Measurements from ENCODE around the gene SLC38A11. TPM values are rescaled to one million over a fixed set of nuclear protein-coding genes. Genes with fewer than 3 reads are reported as not detected.

The SLC38A11 gene
- total and polyA plus RNA-seq, 10 of the 15 experiments (the other 5 are each of a cell fraction or from before 2014, with no cell fraction given) = not detected

DNA sequence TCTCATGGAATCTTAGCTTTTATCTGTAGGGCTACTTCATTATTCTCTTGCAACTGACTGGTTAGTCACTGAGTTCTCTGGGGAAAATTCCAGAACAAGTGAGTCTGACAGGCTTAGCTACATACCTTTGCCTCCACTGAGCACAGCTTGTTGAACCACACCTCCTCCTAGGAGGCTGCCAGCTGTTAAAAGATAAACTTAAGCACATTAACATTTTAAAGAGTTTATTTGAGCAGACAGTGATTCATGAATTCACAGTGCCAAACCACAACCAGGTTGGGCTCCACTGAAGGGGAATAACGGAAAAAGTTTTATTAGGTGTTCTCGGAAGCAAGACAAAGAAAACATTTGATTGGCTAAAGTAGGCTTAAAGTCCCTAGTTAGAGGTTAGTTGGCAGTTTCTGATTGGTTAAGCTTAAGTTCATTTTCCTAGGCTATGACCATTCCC, 12.5 kb upstream of the SLC38A11 start:
- H4K20me1 ChIP-seq (ENCODE audit: control insufficient read depth, insufficient read depth) = no peaks in the 10 kb centered on the region
- H3K4me1 ChIP-seq (ENCODE audit: control insufficient read depth, insufficient read depth, low read length) = no peaks in the 10 kb centered on the region
- H3K79me2 ChIP-seq (ENCODE audit: control insufficient read depth, insufficient read depth, low read length) = no peaks in the 10 kb centered on the region
- H3K27ac ChIP-seq (ENCODE audit: control insufficient read depth, insufficient read depth) = no peak overlapping the region
- H3K4me3 ChIP-seq = no peak overlapping the region
- ChIA-PET CTCF (no interaction called here), SMC1A (ENCODE audit: uncharacterized antibody, unreplicated experiment) (interaction anchor here (1.2 kb wide), 1 partner anchor 15 kb away, joined by 3 read pairs; no protein-coding TSS in a partner anchor), POLR2A (no interaction called here), RAD21 (ENCODE audit: unreplicated experiment) (no interaction called here)
- TF ChIP-seq ZNF24 (IDR thresholded peaks at IDR 0.05) = no peak
- TF ChIP-seq, protein P1, sequence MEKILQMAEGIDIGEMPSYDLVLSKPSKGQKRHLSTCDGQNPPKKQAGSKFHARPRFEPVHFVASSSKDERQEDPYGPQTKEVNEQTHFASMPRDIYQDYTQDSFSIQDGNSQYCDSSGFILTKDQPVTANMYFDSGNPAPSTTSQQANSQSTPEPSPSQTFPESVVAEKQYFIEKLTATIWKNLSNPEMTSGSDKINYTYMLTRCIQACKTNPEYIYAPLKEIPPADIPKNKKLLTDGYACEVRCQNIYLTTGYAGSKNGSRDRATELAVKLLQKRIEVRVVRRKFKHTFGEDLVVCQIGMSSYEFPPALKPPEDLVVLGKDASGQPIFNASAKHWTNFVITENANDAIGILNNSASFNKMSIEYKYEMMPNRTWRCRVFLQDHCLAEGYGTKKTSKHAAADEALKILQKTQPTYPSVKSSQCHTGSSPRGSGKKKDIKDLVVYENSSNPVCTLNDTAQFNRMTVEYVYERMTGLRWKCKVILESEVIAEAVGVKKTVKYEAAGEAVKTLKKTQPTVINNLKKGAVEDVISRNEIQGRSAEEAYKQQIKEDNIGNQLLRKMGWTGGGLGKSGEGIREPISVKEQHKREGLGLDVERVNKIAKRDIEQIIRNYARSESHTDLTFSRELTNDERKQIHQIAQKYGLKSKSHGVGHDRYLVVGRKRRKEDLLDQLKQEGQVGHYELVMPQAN (conservative IDR thresholded peaks at IDR 0.05) = no peak
- TF ChIP-seq, protein P2, sequence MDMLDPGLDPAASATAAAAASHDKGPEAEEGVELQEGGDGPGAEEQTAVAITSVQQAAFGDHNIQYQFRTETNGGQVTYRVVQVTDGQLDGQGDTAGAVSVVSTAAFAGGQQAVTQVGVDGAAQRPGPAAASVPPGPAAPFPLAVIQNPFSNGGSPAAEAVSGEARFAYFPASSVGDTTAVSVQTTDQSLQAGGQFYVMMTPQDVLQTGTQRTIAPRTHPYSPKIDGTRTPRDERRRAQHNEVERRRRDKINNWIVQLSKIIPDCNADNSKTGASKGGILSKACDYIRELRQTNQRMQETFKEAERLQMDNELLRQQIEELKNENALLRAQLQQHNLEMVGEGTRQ (IDR thresholded peaks at IDR 0.05; ENCODE audit: borderline replicate concordance, low read depth, low read length) = no peak
- in situ Hi-C loops (cut with MboI) (no loop called here), intact Hi-C loops (cut with micrococcal nuclease; ENCODE audit: unreplicated experiment) (no loop called here)
- ATAC-seq = no peak
- no peak overlapping the region for H3K4me2 ChIP-seq (ENCODE audit: control insufficient read depth, insufficient read depth)
- 40% methylated on average over 2 of the region's 2 CpGs for WGBS (ENCODE audit: insufficient coverage, insufficient replicate concordance, low lambda C conversion rate, missing lambda C conversion rate)
- no peak overlapping the region for H3K9ac ChIP-seq (ENCODE audit: control insufficient read depth, insufficient read depth, low read length)
- no peak overlapping the region for H2AFZ ChIP-seq (ENCODE audit: control insufficient read depth, low read depth, low read length)
- DNase-seq (ENCODE audit: low read depth, low spot score) = no peak
- no peaks in the 10 kb centered on the region for H3K36me3 ChIP-seq (ENCODE audit: control insufficient read depth in 2 of 2, insufficient read depth in 2 of 2, low read length in 1 of 2)
- no peaks in the 10 kb centered on the region for H3K9me3 ChIP-seq (replicated peaks; ENCODE audit: control insufficient read depth, insufficient read depth, low read length)
- no peak for FAIRE-seq
- no TSS peak for BruUV-seq (replicated peaks)
- H3K27me3 ChIP-seq (replicated peaks in 1 of 2; ENCODE audit: control insufficient read depth in 2 of 2, insufficient read depth in 2 of 2, low read length in 1 of 2) = no peaks in the 10 kb centered on the region

DNA sequence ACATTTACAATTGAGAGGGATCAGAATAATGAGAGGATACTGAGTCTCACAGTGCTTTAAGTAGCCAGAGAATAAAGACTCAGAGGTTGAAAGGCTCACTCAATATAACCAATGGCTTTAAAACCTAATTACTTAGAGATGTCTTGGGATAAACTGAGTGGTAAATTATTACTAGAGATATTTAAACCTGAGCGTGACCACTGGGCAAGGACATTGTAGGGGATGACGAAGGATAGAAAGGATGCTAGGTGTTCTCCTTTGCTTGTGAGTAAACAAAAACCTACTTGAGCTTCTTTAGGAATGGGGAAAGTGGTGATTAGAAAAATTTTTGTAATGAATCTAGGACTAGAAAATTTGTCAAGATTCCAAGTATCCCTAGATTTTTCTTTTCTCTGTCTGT, 12.0 kb upstream of the SLC38A11 start:
- no peak for FAIRE-seq
- H4K20me1 ChIP-seq (ENCODE audit: control insufficient read depth, insufficient read depth) = no peaks in the 10 kb centered on the region
- no peaks in the 10 kb centered on the region for H3K9me3 ChIP-seq (replicated peaks; ENCODE audit: control insufficient read depth, insufficient read depth, low read length)
- ChIA-PET POLR2A (no interaction called here), SMC1A (ENCODE audit: uncharacterized antibody, unreplicated experiment) (interaction anchor here (1.2 kb wide), 1 partner anchor 14 kb away, joined by 3 read pairs; no protein-coding TSS in a partner anchor), CTCF (no interaction called here), RAD21 (ENCODE audit: unreplicated experiment) (no interaction called here)
- H3K4me1 ChIP-seq (ENCODE audit: control insufficient read depth, insufficient read depth, low read length) = no peaks in the 10 kb centered on the region
- no peak overlapping the region for H3K27ac ChIP-seq (ENCODE audit: control insufficient read depth, insufficient read depth)
- no peak overlapping the region for H3K4me3 ChIP-seq
- intact Hi-C loops (cut with micrococcal nuclease; ENCODE audit: unreplicated experiment) = no loop called here
- in situ Hi-C loops (cut with MboI) = no loop called here
- H3K79me2 ChIP-seq (ENCODE audit: control insufficient read depth, insufficient read depth, low read length) = no peaks in the 10 kb centered on the region
- ATAC-seq = no peak
- H2AFZ ChIP-seq (ENCODE audit: control insufficient read depth, low read depth, low read length) = no peak overlapping the region
- H3K4me2 ChIP-seq (ENCODE audit: control insufficient read depth, insufficient read depth) = no peak overlapping the region
- WGBS (ENCODE audit: insufficient coverage, insufficient replicate concordance, low lambda C conversion rate, missing lambda C conversion rate) = 22% methylated on average over 2 of the region's 2 CpGs
- H3K9ac ChIP-seq (ENCODE audit: control insufficient read depth, insufficient read depth, low read length) = no peak overlapping the region
- H3K36me3 ChIP-seq (ENCODE audit: control insufficient read depth in 2 of 2, insufficient read depth in 2 of 2, low read length in 1 of 2) = no peaks in the 10 kb centered on the region
- DNase-seq (ENCODE audit: low read depth, low spot score) = no peak
- no peaks in the 10 kb centered on the region for H3K27me3 ChIP-seq (replicated peaks in 1 of 2; ENCODE audit: control insufficient read depth in 2 of 2, insufficient read depth in 2 of 2, low read length in 1 of 2)
- no TSS peak for BruUV-seq (replicated peaks)
- TF ChIP-seq, protein P3, sequence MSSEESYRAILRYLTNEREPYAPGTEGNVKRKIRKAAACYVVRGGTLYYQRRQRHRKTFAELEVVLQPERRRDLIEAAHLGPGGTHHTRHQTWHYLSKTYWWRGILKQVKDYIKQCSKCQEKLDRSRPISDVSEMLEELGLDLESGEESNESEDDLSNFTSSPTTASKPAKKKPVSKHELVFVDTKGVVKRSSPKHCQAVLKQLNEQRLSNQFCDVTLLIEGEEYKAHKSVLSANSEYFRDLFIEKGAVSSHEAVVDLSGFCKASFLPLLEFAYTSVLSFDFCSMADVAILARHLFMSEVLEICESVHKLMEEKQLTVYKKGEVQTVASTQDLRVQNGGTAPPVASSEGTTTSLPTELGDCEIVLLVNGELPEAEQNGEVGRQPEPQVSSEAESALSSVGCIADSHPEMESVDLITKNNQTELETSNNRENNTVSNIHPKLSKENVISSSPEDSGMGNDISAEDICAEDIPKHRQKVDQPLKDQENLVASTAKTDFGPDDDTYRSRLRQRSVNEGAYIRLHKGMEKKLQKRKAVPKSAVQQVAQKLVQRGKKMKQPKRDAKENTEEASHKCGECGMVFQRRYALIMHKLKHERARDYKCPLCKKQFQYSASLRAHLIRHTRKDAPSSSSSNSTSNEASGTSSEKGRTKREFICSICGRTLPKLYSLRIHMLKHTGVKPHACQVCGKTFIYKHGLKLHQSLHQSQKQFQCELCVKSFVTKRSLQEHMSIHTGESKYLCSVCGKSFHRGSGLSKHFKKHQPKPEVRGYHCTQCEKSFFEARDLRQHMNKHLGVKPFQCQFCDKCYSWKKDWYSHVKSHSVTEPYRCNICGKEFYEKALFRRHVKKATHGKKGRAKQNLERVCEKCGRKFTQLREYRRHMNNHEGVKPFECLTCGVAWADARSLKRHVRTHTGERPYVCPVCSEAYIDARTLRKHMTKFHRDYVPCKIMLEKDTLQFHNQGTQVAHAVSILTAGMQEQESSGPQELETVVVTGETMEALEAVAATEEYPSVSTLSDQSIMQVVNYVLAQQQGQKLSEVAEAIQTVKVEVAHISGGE (CRISPR knock-in tag; IDR thresholded peaks at IDR 0.05) = no peak
- no peak for TF ChIP-seq RUNX3 (IDR thresholded peaks at IDR 0.05; ENCODE audit: low read length)
- no peak for TF ChIP-seq ZNF217 (IDR thresholded peaks at IDR 0.05)
- TF ChIP-seq, protein P4, sequence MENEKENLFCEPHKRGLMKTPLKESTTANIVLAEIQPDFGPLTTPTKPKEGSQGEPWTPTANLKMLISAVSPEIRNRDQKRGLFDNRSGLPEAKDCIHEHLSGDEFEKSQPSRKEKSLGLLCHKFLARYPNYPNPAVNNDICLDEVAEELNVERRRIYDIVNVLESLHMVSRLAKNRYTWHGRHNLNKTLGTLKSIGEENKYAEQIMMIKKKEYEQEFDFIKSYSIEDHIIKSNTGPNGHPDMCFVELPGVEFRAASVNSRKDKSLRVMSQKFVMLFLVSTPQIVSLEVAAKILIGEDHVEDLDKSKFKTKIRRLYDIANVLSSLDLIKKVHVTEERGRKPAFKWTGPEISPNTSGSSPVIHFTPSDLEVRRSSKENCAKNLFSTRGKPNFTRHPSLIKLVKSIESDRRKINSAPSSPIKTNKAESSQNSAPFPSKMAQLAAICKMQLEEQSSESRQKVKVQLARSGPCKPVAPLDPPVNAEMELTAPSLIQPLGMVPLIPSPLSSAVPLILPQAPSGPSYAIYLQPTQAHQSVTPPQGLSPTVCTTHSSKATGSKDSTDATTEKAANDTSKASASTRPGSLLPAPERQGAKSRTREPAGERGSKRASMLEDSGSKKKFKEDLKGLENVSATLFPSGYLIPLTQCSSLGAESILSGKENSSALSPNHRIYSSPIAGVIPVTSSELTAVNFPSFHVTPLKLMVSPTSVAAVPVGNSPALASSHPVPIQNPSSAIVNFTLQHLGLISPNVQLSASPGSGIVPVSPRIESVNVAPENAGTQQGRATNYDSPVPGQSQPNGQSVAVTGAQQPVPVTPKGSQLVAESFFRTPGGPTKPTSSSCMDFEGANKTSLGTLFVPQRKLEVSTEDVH (IDR thresholded peaks at IDR 0.05; ENCODE audit: low read depth, partially characterized antibody) = no peak
- no peak for TF ChIP-seq PAX8 (IDR thresholded peaks at IDR 0.05)
